GM12892 (cell line): ENCODE data around the gene PRAME.

Source experiments
- POLR2A ChIP-seq: IDR thresholded peaks from 2 replicates; pipeline ENCODE4 v1.6.1; 2011; ENCODE audit warnings: low read depth, low read length, control low read depth
- TAF1 ChIP-seq: IDR thresholded peaks from 2 replicates; pipeline ENCODE4 v1.6.1; 2011; ENCODE audit warnings: low read depth, mild to moderate bottlenecking, control low read depth, low read length, borderline replicate concordance

GRCh38 chr22:22588485-22589164 lies 29.6 kb upstream of the PRAME start:
- TF ChIP-seq POLR2A = no peak
- TF ChIP-seq TAF1 = no peak
